Neural progenitor cell (in vitro differentiated cells): ENCODE measurements around the gene GNA14.

Source experiments
- EZH2 ChIP-seq: fragments of 200-600 bp; sonication (generic); IDR thresholded peaks from 2 replicates; pipeline ENCODE4 v1.6.1; 2017; ENCODE audit warnings: antibody characterized with exemption, mild to moderate bottlenecking, moderate library complexity
- EZH2phosphoT487 ChIP-seq: fragments of 200-600 bp; sonication (generic); IDR thresholded peaks from 2 replicates; pipeline ENCODE4 v1.6.1; 2017; ENCODE audit warnings: antibody characterized with exemption
- TF ChIP-seq, protein P1 (sequence below): fragments of 200-600 bp; sonication (generic); IDR thresholded peaks from 2 replicates; pipeline ENCODE4 v1.5.1; 2017; ENCODE audit warnings: antibody characterized with exemption, mild to moderate bottlenecking

DNA sequence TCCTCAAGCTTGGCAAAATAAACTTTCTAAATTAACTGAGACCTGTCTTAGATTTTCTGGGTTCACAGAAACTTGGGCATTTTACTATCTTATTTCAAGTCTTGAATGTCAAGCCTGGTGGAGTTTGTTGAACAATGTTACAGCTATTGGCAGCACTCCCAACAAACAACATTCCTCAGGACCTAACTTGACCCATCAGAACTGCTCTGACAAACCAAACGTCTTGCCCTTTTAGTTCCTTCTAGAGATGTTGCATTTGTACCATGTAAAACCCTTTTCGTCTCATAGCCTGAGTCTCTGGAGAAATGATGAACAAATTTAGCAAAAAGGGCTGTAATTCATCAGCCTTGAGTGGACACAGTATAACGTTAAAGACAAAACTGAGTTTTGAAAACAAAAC is 51.1 kb downstream of the GNA14 start:
- TF ChIP-seq, protein P1, sequence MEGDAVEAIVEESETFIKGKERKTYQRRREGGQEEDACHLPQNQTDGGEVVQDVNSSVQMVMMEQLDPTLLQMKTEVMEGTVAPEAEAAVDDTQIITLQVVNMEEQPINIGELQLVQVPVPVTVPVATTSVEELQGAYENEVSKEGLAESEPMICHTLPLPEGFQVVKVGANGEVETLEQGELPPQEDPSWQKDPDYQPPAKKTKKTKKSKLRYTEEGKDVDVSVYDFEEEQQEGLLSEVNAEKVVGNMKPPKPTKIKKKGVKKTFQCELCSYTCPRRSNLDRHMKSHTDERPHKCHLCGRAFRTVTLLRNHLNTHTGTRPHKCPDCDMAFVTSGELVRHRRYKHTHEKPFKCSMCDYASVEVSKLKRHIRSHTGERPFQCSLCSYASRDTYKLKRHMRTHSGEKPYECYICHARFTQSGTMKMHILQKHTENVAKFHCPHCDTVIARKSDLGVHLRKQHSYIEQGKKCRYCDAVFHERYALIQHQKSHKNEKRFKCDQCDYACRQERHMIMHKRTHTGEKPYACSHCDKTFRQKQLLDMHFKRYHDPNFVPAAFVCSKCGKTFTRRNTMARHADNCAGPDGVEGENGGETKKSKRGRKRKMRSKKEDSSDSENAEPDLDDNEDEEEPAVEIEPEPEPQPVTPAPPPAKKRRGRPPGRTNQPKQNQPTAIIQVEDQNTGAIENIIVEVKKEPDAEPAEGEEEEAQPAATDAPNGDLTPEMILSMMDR = no peak
- TF ChIP-seq EZH2phosphoT487 (no peak), EZH2 (no peak)
